Urinary bladder (tissue), 4 donors: ENCODE results near the gene NEK8. TPM values are rescaled to one million over a fixed set of nuclear protein-coding genes. Genes with fewer than 3 reads are reported as not detected.
"Not testable (repeated sequence)": the region's sequence is repeated elsewhere in the genome, so short reads cannot be mapped to it uniquely, and the experiment has no call there.

Source experiments
- DNase-seq: peaks from one replicate; pipeline ENCODE4 v3.0.0-alpha.2; 2015; ENCODE audit errors: extremely low spot score
- H3K27ac ChIP-seq: one replicate; pipeline ENCODE4 v1.5.1; 2013; ENCODE audit warnings: low read depth, mild to moderate bottlenecking, moderate library complexity
- H3K36me3 ChIP-seq: one replicate; pipeline ENCODE4 v1.6.1; 2013; ENCODE audit warnings: mild to moderate bottlenecking, moderate library complexity; ENCODE audit not compliant: insufficient read depth
- H3K4me1 ChIP-seq: one replicate; pipeline ENCODE4 v1.6.1; 2013; ENCODE audit warnings: mild to moderate bottlenecking, moderate library complexity; ENCODE audit not compliant: insufficient read depth
- H3K4me3 ChIP-seq: one replicate; pipeline ENCODE4 v1.5.1; 2013; ENCODE audit warnings: low read depth, low read length
- WGBS: extraction: QIAGEN DNeasy Blood & Tissue Kit; methylation state at CpG from one replicate; pipeline ENCODE4 v1.1.7; 2013; 5-methylcytosine and 5-hydroxymethylcytosine counted together
- polyA plus RNA-seq: library from polyadenylated mRNA; stranded (reverse); fragments of 200-250 nt; gene quantifications from one replicate; pipeline ENCODE4 v1.2.3, GENCODE V29; 2013
- total RNA-seq: library from RNA; depleted of rRNA; stranded (reverse); fragments of >200 nt; gene quantifications from one replicate; pipeline ENCODE4 v1.2.3, GENCODE V29; 2014
- donor health status: healthy with polysubstance abuse.
- donor health status: healthy.

NEK8 gene
- total and polyA plus RNA-seq, 2 donors, result 2.1 to 3.2 TPM

DNA sequence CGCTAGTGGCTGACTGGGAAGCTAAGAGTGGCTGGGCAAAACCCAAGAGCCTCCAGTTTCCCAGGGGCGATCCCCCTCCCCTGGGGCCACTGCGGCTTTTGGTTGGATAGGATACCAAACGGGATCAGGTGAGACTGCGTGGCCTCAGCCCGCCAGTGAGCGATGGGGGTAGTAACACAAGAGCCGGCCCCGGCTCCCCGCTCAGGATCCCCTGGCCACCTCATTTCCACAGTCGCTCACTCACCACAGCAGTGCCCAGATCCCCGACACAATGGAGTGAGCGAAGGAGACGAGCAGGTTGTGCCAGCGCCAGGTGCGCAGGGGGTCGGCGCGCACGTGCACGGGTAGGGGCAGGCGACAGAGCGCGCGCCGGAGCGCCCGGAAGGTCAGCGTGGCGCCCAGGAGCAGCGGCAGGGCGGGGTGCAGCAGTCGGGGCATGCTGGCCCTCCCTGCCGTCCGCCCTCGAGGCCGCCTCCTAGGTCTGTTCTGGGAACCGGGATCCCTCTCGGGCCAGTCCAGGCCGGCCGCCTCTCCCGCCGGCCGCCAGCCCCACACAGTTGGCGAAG is 2.8 kb upstream of the NEK8 start:
- DNase-seq, result no peak
- Histone ChIP-seq H3K4me3 (peak overlapping the region; percentile 53), H3K36me3 (peaks cover 2% of the 10 kb centered on the region), H3K27ac (peak overlapping the region; percentile 72), H3K4me1 (no peaks in the 10 kb centered on the region)
- WGBS, result under 1% methylated on average over 45 of the region's 45 CpGs

DNA sequence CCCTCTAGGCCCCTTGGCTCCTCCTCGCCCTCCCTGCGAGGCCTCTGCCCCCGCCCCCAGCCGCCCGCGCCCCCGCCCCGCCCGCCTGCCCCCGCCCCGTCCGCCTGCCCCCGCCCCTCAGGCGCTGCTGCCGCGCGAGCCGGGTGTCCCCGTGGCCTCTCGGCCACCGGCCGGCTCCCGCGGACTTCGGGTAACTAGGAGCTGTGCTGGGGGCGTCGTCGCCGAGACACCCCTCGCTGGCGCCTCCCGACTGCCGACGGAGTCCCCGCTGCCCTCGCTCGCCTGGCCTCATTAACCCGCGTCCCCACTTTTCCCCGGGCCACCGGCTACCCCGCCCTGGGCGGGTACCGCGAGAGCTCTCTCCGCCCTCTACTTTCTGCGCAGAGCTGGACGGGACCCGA is 2.4 kb upstream of the NEK8 start, which contains the start of gene TLCD1:
TSS of gene TLCD1 (minus strand) at position 8 of the 401 bp plus-strand sequence. CDS start 136 bp downstream, outside the sequence.
- DNase-seq, result no peak
- peak within 1 kb of the TSS; percentile 72 for H3K27ac ChIP-seq
- H3K4me3 ChIP-seq, result peak within 1 kb of the TSS; percentile 53
- whole genome bisulfite sequencing, result under 1% methylated on average over 49 of the region's 49 CpGs
- H3K36me3 ChIP-seq, result peaks cover 2% of the 10 kb centered on the region
- H3K4me1 ChIP-seq, result no peaks in the 10 kb centered on the region

DNA sequence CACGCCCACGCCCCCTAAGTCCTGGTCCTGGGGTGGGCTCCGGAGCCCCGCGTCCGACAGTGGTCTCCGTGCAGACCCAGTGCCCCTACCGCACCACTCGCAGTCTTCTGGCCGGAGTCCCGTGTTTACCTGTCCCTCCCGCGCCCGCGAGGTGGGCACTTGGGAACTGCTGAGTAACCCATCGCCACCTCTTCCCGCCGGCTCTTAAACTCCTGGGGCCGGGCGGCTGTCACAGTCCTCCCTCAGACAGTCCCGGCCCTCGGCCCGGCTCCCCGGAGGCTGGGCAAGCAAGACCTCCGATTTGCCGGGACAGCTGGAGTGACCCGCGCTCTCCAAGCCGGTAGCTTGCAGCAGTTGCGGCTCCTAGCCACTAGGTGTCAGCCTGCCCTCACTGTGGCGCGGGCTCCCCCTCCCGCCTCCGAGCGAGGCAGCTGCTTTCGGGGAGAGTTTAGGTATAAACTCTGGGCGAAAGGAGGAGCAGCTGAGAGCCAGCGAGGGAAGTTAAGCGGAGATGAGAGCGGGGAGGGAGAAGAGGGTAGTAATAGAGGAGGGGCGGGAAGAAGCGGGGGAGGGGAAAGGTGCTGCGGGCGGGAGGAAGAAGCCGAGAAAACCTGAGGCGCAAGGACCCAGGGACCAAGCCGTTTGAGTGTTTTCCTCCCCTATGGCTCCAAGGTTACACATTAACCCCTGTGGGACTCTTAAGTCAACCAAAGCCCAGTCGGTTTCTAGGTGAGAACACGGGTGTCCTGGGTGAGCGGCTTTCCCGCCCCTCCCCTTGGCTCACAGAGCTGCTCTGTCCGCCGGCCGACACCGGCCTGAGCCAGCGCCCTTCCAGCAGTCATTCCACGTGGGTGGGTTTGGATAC is 1.7 kb upstream of the NEK8 start:
- WGBS, result under 1% methylated on average over 57 of the region's 57 CpGs
- peak overlapping the region; percentile 53 for H3K4me3 ChIP-seq
- no peak for DNase-seq
- H3K36me3 ChIP-seq, result peaks cover 2% of the 10 kb centered on the region
- no peaks in the 10 kb centered on the region for H3K4me1 ChIP-seq
- H3K27ac ChIP-seq, result peak overlapping the region; percentile 64

DNA sequence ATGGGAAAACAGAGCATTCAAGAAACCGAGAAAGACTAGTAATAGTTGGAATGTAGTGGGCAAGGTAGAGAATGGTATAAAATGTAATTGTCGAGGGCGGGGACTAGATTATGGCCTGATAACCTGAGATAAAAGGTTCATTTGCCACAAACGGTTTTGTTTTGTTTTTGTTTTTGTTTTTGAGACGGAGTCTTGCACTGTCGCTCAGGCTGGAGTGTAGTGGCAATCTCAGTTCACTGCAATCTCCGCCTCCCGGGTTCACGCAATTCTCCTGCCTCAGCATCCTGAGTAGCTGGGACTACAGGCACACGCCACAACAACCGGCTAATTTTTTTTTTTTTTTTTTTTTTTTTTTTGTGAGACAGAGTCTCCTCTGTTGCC is 1.4 kb downstream of the NEK8 start:
- 83% methylated on average over 11 of the region's 11 CpGs for WGBS
- H3K27ac ChIP-seq, result no peak overlapping the region
- H3K4me1 ChIP-seq, result no peaks in the 10 kb centered on the region
- no peak overlapping the region for H3K4me3 ChIP-seq
- no peaks in the 10 kb centered on the region for H3K36me3 ChIP-seq
- no peak for DNase-seq

DNA sequence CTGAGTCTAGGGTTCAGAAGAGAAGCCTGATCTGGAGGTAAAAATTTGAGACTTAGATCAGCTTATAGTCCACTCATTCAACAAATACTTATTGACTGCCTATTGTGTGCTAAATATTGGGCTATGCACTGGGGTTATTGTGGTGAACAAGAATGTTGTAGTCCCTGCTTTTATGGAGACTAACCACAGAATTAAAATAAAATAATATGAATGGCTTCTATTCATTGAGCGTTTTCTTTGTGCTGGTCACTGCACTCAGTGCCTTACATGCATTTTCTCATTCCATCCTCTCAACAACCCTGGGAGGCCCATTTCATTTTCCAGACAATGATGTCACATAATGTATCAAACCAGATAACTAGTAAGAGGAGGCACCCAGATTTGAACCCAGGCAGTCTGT is 4.8 kb downstream of the NEK8 start:
- Histone ChIP-seq H3K27ac (no peak overlapping the region), H3K4me1 (no peaks in the 10 kb centered on the region), H3K4me3 (no peak overlapping the region), H3K36me3 (no peaks in the 10 kb centered on the region)
- no peak for DNase-seq
- WGBS, result 93% methylated on average over 1 of the region's 1 CpG

DNA sequence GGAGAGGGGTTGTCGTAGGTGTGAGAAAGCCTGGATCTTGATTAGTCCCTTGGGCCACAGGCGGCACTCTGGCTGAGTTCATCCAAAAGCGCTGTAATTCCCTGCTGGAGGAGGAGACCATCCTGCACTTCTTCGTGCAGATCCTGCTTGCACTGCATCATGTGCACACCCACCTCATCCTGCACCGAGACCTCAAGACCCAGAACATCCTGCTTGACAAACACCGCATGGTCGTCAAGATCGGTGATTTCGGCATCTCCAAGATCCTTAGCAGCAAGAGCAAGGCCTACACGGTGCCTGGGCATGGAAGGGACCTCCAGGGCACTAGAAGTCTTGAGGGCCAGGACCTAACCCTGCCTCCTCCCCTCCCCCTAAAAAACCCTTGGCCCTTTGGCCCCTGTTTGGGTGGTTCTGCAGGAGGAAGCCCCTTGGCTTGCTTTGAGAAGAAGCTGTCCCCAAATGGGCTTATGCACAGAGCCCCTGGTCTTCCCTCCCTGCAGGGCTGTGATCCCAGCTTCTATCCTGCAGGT is 6.2 kb downstream of the NEK8 start:
- Histone ChIP-seq H3K36me3 (no peaks in the 10 kb centered on the region), H3K27ac (no peak overlapping the region), H3K4me3 (no peak overlapping the region), H3K4me1 (no peaks in the 10 kb centered on the region)
- DNase-seq, result no peak
- 89% methylated on average over 10 of the region's 10 CpGs for WGBS

DNA sequence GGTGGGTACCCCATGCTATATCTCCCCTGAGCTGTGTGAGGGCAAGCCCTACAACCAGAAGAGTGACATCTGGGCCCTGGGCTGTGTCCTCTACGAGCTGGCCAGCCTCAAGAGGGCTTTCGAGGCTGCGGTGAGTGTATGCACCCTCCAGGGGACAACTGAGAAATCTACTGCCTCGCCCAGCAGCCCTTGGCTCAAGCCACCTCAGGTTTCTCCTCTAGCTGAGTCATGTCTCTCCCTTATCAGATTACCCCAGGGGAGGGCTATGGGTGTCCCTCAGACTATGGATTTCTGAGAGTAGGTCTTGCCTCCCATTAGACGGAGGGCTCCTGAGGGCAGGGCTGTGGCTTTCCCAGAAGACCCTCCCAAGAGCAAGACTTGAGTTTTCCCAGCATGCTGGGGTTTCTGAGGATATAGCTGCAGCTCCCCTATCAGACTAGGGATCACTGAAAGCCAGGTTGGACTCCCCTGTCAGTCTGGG is 6.7 kb downstream of the NEK8 start:
- H3K4me3 ChIP-seq, result no peak overlapping the region
- no peaks in the 10 kb centered on the region for H3K4me1 ChIP-seq
- H3K27ac ChIP-seq, result no peak overlapping the region
- no peak for DNase-seq
- no peaks in the 10 kb centered on the region for H3K36me3 ChIP-seq
- 80% methylated on average over 5 of the region's 5 CpGs for WGBS

DNA sequence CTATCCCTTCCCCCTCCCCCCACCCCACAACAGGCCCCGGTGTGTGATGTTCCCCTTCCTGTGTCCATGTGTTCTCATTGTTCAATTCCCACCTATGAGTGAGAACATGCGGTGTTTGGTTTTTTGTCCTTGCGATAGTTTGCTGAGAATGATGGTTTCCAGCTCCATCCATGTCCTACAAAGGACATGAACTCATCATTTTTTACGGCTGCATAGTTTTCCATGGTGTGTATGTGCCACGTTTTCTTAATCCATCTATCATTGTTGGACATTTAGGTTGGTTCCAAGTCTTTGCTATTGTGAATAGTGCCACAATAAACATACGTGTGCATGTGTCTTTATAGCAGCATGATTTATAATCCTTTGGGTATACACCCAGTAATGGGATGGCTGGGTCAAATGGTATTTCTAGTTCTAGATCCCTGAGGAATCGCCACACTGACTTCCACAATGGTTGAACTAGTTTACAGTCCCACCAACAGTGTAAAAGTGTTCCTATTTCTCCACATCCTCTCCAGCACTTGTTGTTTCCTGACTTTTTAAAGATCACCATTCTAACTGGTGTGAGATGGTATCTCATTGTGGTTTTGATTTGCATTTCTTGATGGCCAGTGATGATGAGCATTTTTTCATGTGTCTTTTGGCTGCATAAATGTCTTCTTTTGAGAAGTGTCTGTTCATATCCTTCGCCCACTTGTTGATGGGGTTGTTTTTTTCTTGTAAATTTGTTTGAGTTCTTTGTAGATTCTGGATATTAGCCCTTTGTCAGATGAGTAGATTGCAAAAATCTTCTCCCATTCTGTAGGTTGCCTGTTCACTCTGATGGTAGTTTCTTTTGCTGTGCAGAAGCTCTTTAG is 7.6 kb downstream of the NEK8 start:
- not testable (repeated sequence) for H3K27ac ChIP-seq, H3K4me3 ChIP-seq, H3K4me1 ChIP-seq, H3K36me3 ChIP-seq, DNase-seq
- 93% methylated on average over 5 of the region's 8 CpGs for WGBS

DNA sequence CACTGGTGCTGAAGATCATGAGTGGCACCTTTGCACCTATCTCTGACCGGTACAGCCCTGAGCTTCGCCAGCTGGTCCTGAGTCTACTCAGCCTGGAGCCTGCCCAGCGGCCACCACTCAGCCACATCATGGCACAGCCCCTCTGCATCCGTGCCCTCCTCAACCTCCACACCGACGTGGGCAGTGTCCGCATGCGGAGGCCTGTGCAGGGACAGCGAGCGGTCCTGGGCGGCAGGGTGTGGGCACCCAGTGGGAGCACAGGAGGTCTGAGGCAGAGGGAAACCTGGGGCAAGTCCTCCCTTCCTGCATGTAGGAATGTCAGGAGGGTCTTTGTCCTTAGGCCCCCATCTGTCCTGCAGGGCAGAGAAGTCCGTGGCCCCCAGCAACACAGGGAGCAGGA is 8.7 kb downstream of the NEK8 start:
- Histone ChIP-seq H3K4me3 (no peak overlapping the region), H3K27ac (no peak overlapping the region), H3K36me3 (no peaks in the 10 kb centered on the region), H3K4me1 (no peaks in the 10 kb centered on the region)
- WGBS, result 95% methylated on average over 12 of the region's 12 CpGs
- no peak for DNase-seq

DNA sequence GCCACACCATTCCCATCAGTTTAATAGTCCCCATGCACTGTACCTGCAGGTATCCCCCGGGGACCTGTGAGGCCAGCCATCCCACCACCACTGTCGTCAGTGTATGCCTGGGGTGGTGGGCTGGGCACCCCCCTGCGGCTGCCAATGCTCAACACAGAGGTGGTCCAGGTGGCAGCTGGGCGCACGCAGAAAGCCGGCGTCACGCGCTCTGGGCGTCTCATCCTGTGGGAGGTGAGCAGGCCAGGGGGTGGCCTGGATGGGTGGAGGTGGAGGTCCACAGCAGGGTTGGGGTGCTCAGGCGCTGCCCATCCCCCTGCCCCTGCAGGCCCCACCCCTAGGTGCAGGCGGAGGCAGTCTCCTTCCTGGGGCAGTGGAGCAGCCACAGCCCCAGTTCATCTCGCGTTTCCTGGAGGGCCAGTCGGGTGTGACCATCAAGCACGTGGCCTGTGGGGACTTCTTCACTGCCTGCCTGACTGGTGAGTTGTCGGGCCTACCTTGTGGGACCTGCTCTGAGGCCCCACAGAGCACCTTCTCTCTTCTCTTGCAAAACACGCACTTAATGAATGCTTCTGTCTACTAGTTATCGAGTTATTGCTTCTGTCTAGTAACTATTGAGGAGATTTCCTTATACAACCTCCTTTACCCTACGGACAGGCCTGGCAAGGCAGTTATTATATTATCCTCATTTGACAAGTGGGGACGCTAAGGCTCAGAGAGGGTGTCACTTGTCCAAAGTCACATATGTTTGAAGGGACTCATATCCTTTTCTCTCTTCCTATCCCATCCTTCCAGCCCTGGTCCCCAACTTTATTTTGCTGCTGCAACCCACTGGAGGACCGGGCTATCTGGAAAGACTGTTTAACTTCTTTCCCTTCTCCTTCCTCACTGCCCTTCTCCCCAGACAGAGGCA is 9.4 kb downstream of the NEK8 start:
- no peak for DNase-seq

DNA sequence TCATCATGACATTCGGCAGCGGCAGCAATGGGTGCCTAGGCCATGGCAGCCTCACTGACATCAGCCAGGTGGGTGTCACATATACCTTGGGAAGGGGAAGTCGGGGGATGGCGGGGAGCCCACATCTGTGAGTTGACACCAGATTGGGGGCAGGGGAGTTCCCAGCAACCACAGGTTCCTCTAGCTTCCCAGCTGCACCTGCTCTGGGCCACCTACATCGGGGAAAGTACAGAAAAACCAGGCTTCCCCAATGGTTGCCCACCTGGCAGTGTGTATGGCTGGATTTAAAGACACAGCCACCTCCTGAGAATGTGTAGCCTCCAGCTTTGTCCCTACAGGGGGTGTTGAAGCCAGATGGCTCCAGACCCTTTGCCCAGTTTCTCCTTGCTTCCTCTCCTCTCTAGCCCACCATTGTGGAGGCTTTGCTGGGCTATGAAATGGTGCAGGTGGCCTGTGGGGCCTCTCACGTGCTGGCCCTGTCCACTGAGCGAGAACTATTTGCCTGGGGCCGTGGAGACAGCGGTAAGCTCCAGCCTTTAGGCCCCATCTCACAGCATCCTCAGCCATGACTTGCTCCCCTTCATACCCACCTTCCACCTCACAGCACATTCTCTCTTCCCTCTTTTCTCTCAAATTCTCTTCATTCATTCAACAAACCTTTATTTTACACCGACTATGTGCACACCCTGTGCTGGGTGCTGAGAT is 10.2 kb downstream of the NEK8 start:
- no peak overlapping the region for H3K4me3 ChIP-seq
- no peaks in the 10 kb centered on the region for H3K4me1 ChIP-seq
- WGBS, result 87% methylated on average over 10 of the region's 10 CpGs
- no peak overlapping the region for H3K27ac ChIP-seq
- no peaks in the 10 kb centered on the region for H3K36me3 ChIP-seq
- no peak for DNase-seq

More for the DNA sequence above, 9.4 kb downstream of the NEK8 start:
- Histone ChIP-seq H3K27ac (no peak overlapping the region), H3K4me3 (no peak overlapping the region), H3K4me1 (no peaks in the 10 kb centered on the region), H3K36me3 (no peaks in the 10 kb centered on the region)
- WGBS, result 84% methylated on average over 22 of the region's 22 CpGs
